ENCODE data around the gene PPP1R1B. TPM values are rescaled to one million over a fixed set of nuclear protein-coding genes. Genes with fewer than 3 reads are reported as not detected.

PPP1R1B gene
- total RNA-seq, 1 experiment from 2014 or later, result not detected

DNA sequence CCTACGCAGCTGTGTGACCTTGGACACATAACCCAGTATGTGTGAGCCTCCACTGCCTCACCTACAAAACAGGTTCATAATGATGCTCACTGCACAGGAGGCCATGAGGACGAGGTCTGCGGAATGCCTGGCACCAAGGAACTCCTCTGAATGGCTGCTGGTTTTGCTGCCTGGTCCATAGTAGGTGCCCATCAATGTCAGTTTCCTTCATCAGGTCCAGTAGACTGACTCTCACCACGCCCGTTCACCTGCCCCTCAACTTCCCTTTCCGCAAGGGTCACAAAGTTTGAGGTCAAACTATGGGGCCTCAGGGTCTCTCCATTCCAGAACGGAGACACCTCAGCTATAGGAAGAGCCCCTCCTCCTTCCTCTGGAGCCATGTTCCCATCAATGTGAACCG lies 50.3 kb downstream of the PPP1R1B start:
- Histone ChIP-seq H3K9me3 (replicated peaks) (no peaks in the 10 kb centered on the region), H3K27ac (no peak overlapping the region), H3K27me3 (no peaks in the 10 kb centered on the region), H3K36me3 (no peaks in the 10 kb centered on the region), H3K4me3 (no peak overlapping the region), H3K4me1 (peaks cover 34% of the 10 kb centered on the region)
- DNase-seq, result no peak

GRCh38 chr17:39677542-39678339 lies 51.0 kb downstream of the PPP1R1B start:
- no peak overlapping the region for H3K4me3 ChIP-seq
- no peaks in the 10 kb centered on the region for H3K9me3 ChIP-seq (replicated peaks)
- H3K4me1 ChIP-seq, result peaks cover 34% of the 10 kb centered on the region
- H3K36me3 ChIP-seq, result no peaks in the 10 kb centered on the region
- no peaks in the 10 kb centered on the region for H3K27me3 ChIP-seq
- H3K27ac ChIP-seq, result no peak overlapping the region
- peak; percentile 85 to 89 for DNase-seq

GRCh38 chr17:39678340-39679116 lies 51.8 kb downstream of the PPP1R1B start:
- Histone ChIP-seq H3K27ac (no peak overlapping the region), H3K4me1 (peaks cover 34% of the 10 kb centered on the region), H3K36me3 (no peaks in the 10 kb centered on the region), H3K4me3 (no peak overlapping the region), H3K27me3 (no peaks in the 10 kb centered on the region), H3K9me3 (replicated peaks) (no peaks in the 10 kb centered on the region)
- DNase-seq, result no peak

GRCh38 chr17:39679521-39680192 lies 52.9 kb downstream of the PPP1R1B start:
- no peaks in the 10 kb centered on the region for H3K9me3 ChIP-seq (replicated peaks)
- no peaks in the 10 kb centered on the region for H3K36me3 ChIP-seq
- no peak overlapping the region; the same call in 1 of the 2 replicates for H3K27ac ChIP-seq
- no peaks in the 10 kb centered on the region for H3K27me3 ChIP-seq
- no peak overlapping the region for H3K4me3 ChIP-seq
- no peak for DNase-seq
- peaks cover 34% of the 10 kb centered on the region for H3K4me1 ChIP-seq

GRCh38 chr17:39683295-39683939 lies 56.7 kb downstream of the PPP1R1B start:
- H3K27me3 ChIP-seq, result no peaks in the 10 kb centered on the region
- H3K9me3 ChIP-seq (replicated peaks), result no peaks in the 10 kb centered on the region
- H3K4me3 ChIP-seq, result no peak overlapping the region
- peaks cover 18% of the 10 kb centered on the region for H3K4me1 ChIP-seq
- H3K36me3 ChIP-seq, result no peaks in the 10 kb centered on the region
- no peak overlapping the region for H3K27ac ChIP-seq
- no peak for DNase-seq

DNA sequence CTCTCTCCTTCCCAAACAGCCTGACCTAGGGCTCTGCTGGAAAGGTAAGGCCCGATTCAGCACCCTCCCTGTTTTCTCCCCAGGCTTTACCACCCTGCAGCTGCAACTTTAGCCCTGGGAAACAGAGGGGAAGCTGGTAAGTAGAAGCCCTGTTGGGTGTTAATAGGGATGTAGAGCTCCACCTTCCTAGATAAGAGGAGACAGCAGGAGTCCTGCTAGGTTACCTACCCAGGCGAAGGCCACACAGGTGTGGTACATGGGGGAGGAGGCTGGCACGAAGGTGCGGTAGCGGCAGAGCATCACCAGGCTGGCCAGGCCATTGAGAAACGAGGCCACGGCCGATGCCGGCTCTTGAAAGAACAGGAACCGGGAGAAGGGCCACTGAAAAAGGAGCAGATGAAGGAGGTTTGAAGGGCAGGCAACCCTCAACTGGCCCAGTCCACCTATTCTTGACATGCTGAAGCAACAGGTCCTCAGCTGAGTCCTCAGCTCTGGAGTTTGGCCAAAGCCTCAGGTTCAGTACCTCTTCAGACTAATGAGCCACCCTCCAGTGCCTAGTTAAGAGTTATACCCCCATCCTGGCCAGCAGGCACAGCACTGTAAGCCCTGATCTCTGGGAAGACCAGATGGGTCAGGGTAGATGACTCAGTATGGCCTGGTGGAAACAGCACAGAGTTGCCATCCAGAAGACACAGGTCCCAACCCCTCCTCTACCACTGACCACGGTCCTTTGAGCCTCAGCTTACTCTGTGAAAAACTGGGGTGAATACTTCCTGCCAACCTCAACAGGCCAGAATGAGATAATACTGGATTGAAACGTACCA lies 57.8 kb downstream of the PPP1R1B start:
- peaks cover 6% of the 10 kb centered on the region for H3K4me1 ChIP-seq
- no peak overlapping the region for H3K27ac ChIP-seq
- H3K4me3 ChIP-seq, result no peak overlapping the region
- H3K36me3 ChIP-seq, result no peaks in the 10 kb centered on the region
- no peaks in the 10 kb centered on the region for H3K9me3 ChIP-seq (replicated peaks)
- no peaks in the 10 kb centered on the region for H3K27me3 ChIP-seq
- no peak for DNase-seq

Other genes starting within 250 kb of the PPP1R1B start
- gene FBXL20, start 225.3 kb upstream of the PPP1R1B start, total RNA-seq (2014; rRNA removed; shearing (Covaris generic)), result 7.7 and 8.8 TPM in 2 replicates
- 34.0 and 35.9 TPM in 2 replicates for gene MED1, start 175.7 kb upstream of the PPP1R1B start, total RNA-seq (2014; rRNA removed; shearing (Covaris generic))
- 47.6 and 51.9 TPM in 2 replicates for gene CDK12, start 165.5 kb upstream of the PPP1R1B start, total RNA-seq (2014; rRNA removed; shearing (Covaris generic))
- 0.20 TPM in 1 of 2 replicates, not detected in the other for gene NEUROD2, start 19.0 kb upstream of the PPP1R1B start, total RNA-seq (2014; rRNA removed; shearing (Covaris generic))
- gene STARD3, start 10.2 kb downstream of the PPP1R1B start, total RNA-seq (2014; rRNA removed; shearing (Covaris generic)), result 21.8 and 22.7 TPM in 2 replicates
- 0.53 and 0.73 TPM in 2 replicates for gene TCAP, start 38.4 kb downstream of the PPP1R1B start, total RNA-seq (2014; rRNA removed; shearing (Covaris generic))
- gene PNMT, start 41.5 kb downstream of the PPP1R1B start, total RNA-seq (2014; rRNA removed; shearing (Covaris generic)), result 0.71 TPM in 1 of 2 replicates, not detected in the other
- 1.9 and 3.1 TPM in 2 replicates for gene PGAP3, start 61.1 kb downstream of the PPP1R1B start, total RNA-seq (2014; rRNA removed; shearing (Covaris generic))
- 8.7 and 9.1 TPM in 2 replicates for gene ERBB2, start 73.1 kb downstream of the PPP1R1B start, total RNA-seq (2014; rRNA removed; shearing (Covaris generic))
- gene MIEN1, start 103.6 kb downstream of the PPP1R1B start, total RNA-seq (2014; rRNA removed; shearing (Covaris generic)), result 23.6 and 25.8 TPM in 2 replicates
- not detected in 2 replicates for gene GRB7, start 111.0 kb downstream of the PPP1R1B start, total RNA-seq (2014; rRNA removed; shearing (Covaris generic))
- not detected in 2 replicates for gene IKZF3, start 237.4 kb downstream of the PPP1R1B start, total RNA-seq (2014; rRNA removed; shearing (Covaris generic))
- not detected in 2 replicates for gene ZPBP2, start 241.2 kb downstream of the PPP1R1B start, total RNA-seq (2014; rRNA removed; shearing (Covaris generic))

Data from SJCRH30 (cell line).